Muscle layer of duodenum (tissue), 2 donors: ENCODE measurements around the gene OTUD5.

Experiments used
- H3K27ac ChIP-seq: one replicate; pipeline ENCODE4 v1.7.0; 2013; ENCODE audit warnings: mild to moderate bottlenecking, low read length
- H3K27me3 ChIP-seq: one replicate; pipeline ENCODE4 v1.7.0; 2013; ENCODE audit warnings: low read depth, mild to moderate bottlenecking, control low read depth, low read length
- H3K36me3 ChIP-seq, 2 donors: one replicate each; pipeline ENCODE4 v1.7.0; 2013; ENCODE audit warnings: low read length in 2 of 2, control low read depth in 1 of 2, mild to moderate bottlenecking in 1 of 2; ENCODE audit not compliant: insufficient read depth in 2 of 2, control insufficient read depth in 1 of 2
- H3K4me1 ChIP-seq, 2 donors: one replicate each; pipeline ENCODE4 v1.7.0; 2013; ENCODE audit warnings: low read length in 2 of 2, mild to moderate bottlenecking in 2 of 2, control low read depth in 1 of 2, moderate library complexity in 1 of 2; ENCODE audit not compliant: insufficient read depth in 2 of 2, control insufficient read depth in 1 of 2
- H3K4me3 ChIP-seq, 2 donors: one replicate each; pipeline ENCODE4 v1.7.0; 2013; ENCODE audit warnings: low read length in 2 of 2, low read depth in 1 of 2, mild to moderate bottlenecking in 1 of 2
- H3K9me3 ChIP-seq, 2 donors: one replicate each; pipeline ENCODE4 v1.7.0; 2013; ENCODE audit warnings: low read length in 2 of 2, control low read depth in 1 of 2, mild to moderate bottlenecking in 1 of 2; ENCODE audit not compliant: control insufficient read depth in 1 of 2
- donor health status: healthy.

OTUD5 gene

DNA sequence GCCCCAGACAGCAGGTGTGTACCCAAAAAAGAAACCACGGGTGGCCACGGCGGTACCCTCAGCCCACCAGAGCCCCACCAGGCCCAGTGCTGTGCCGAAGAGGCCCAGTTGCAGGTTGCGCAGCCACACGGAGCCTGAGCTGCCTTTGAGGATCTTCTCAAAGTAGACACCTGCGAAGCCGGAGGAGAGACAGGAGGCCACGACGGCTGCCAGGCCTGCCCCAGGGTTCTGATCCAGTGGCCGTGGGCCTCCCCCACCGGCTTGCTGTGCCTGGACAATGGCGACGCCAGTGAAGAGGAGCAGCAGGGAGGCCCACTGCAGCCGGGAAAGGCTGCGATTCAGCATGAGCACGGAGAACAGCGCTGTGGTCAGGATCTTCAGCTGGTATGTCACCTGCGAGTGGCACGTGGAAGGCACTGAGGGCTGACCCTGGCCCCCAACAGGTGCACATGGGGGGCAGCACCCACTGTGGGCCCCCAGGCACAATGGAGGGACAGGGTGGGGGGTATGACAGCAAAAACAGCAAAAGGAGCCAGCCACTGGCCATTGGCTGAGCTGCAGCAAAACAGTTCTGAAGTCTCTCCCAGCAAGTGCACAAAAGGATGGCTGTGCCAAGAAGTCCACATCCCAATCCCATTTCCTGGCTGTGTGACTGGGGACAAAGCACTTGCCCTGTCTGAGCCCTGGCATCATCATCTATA lies 52.2 kb downstream of the OTUD5 start:
- H3K36me3 ChIP-seq, result peaks cover 10 to 44% of the 10 kb centered on the region in 2 donors
- peaks cover 0 to 3% of the 10 kb centered on the region in 2 donors for H3K4me1 ChIP-seq
- no peaks in the 10 kb centered on the region for H3K27me3 ChIP-seq
- no peak overlapping the region for H3K4me3 ChIP-seq
- H3K9me3 ChIP-seq, result no peaks in the 10 kb centered on the region
- no peak overlapping the region for H3K27ac ChIP-seq

DNA sequence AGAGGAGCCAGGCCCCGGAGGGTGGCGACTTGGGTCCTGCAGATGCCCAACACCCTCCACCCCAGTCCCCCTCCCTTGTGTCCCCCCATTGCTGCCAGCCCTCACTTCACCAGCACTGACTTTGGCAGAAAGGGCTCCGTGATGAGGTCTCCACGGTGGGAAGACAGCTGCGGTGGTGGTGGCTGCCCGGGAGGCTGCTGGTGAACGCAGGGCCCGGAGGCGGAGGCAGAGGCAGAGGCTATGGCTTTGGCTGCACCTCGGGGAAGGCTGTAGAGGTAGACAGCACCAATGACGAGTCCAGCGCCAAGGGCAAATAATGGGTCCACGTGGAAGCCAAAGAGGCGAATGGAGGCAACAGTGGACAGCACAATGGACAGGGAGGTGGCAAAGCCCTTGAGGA lies 52.8 kb downstream of the OTUD5 start:
- Histone ChIP-seq H3K9me3 (no peaks in the 10 kb centered on the region), H3K4me3 (no peak overlapping the region), H3K36me3 (peaks cover 10 to 44% of the 10 kb centered on the region in 2 donors), H3K4me1 (no peaks in the 10 kb centered on the region), H3K27ac (no peak overlapping the region), H3K27me3 (no peaks in the 10 kb centered on the region)

DNA sequence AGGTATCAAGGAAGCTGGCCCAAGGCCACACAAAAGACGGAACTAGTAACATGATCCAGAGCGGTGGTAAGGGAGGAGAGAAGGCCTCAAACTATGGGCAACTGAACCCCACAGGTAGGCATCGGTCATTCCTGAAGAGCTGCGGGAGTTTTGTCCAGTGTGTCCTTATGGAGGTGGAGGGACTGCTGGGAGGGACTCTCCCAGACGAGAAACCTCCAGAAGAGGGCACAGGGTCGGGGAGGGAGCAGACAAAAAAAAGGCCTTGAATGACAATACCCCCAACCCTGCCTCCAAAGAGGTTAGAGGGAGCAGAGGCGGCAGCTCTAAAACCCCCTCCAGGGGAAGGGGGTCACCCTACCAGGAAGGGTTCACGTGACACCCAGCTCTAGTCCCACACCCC lies 53.2 kb downstream of the OTUD5 start:
- Histone ChIP-seq H3K27me3 (no peaks in the 10 kb centered on the region), H3K9me3 (no peaks in the 10 kb centered on the region), H3K27ac (no peak overlapping the region), H3K4me3 (no peak overlapping the region), H3K36me3 (peaks cover 10 to 44% of the 10 kb centered on the region in 2 donors), H3K4me1 (no peaks in the 10 kb centered on the region)

DNA sequence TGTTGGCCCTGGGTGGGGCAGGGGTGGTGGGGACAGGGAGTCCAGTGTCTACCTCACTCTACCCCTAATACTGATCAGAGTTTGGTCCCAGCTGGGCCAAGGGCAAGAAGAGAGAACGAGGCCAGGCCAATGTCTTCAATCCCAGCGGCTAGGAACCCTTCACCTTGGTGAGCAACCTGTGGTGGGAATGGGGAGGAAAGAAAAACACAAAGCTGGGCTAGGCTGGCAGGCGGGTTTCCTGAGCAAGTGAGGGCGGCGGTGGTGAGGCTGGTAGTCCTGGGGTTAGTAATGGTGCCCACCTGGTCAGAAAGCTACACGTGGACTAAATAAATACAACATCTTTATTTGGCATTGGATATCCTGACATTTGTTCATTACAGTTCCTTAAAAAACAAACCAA lies 54.1 kb downstream of the OTUD5 start:
- no peak overlapping the region for H3K4me3 ChIP-seq

DNA sequence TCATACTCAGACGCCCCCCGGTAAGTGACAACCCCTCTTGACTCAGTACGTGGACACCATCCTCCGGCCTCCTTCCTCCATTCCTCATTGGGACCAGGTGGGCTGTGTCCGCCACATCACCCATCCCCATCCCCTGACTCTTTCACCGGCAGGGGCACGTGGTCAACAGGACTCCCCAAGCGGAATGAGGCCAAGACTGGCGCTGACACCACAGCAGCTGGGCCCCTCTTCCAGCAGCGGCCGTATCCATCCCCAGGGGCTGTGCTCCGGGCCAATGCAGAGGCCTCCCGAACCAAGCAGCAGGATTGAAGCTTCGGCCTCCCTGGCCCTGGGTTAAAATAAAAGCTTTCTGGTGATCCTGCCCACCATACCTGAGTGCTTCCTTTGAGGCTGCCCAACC lies 54.6 kb downstream of the OTUD5 start:
- no peaks in the 10 kb centered on the region for H3K4me1 ChIP-seq
- H3K36me3 ChIP-seq, result peaks cover 10 to 44% of the 10 kb centered on the region in 2 donors

More for the DNA sequence above, 54.1 kb downstream of the OTUD5 start:
- Histone ChIP-seq H3K36me3 (peaks cover 10 to 44% of the 10 kb centered on the region in 2 donors), H3K9me3 (no peaks in the 10 kb centered on the region), H3K27ac (no peak overlapping the region), H3K4me1 (no peaks in the 10 kb centered on the region), H3K27me3 (no peaks in the 10 kb centered on the region)

DNA sequence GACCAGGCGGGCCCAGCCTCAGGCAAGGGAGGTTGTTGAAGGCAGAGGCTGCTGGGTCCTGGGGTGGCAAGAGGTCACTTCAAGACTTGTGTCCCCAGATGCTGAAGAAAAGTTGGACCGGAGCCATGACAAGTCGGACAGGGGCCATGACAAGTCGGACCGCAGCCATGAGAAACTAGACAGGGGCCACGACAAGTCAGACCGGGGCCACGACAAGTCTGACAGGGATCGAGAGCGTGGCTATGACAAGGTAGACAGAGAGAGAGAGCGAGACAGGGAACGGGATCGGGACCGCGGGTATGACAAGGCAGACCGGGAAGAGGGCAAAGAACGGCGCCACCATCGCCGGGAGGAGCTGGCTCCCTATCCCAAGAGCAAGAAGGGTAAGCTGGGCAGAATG lies 55.3 kb downstream of the OTUD5 start:
- Histone ChIP-seq H3K27me3 (no peaks in the 10 kb centered on the region), H3K9me3 (no peaks in the 10 kb centered on the region), H3K36me3 (peaks cover 10 to 44% of the 10 kb centered on the region in 2 donors), H3K4me3 (no peak overlapping the region), H3K4me1 (no peaks in the 10 kb centered on the region), H3K27ac (no peak overlapping the region)

More for the DNA sequence above, 54.6 kb downstream of the OTUD5 start:
- H3K9me3 ChIP-seq, result no peaks in the 10 kb centered on the region
- H3K27ac ChIP-seq, result no peak overlapping the region
- H3K27me3 ChIP-seq, result no peaks in the 10 kb centered on the region
- no peak overlapping the region for H3K4me3 ChIP-seq

DNA sequence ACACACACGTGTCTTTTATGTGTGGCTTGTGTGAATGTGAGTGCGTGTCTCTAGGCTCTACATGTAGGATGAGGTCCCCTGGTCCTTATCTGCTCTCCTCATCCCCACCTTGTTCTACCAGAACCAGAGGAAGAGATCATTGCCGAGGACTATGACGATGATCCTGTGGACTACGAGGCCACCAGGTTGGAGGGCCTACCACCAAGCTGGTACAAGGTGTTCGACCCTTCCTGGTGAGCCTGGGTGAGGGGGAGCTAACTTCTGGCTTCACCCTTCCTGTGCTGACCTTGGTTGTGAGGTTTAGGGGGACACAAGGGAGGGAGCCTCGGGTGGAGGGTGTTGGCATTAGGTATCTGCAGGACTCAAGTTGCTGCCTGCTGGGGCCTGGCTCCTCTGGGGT lies 56.3 kb downstream of the OTUD5 start:
- H3K9me3 ChIP-seq, result no peaks in the 10 kb centered on the region
- H3K36me3 ChIP-seq, result peaks cover 5 to 38% of the 10 kb centered on the region in 2 donors
- no peak overlapping the region for H3K4me3 ChIP-seq
- H3K27me3 ChIP-seq, result no peaks in the 10 kb centered on the region
- H3K27ac ChIP-seq, result no peak overlapping the region
- H3K4me1 ChIP-seq, result peaks cover 0 to 8% of the 10 kb centered on the region in 2 donors

DNA sequence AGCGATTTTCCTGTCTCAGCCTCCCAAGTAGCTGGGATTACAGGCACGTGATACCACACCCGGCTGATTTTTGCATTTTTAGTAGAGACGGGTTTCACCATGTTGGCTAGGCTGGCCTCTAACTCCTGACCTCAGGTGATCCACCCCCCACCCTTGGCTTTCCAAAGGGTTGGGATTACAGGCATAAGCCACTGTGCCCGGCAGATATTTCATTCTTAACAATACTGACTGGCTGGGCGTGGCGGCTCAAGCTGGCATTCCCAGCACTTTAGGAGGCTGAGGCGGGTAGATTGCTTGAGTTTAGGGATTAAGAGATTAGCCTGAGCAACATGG lies 58.4 kb downstream of the OTUD5 start:
- Histone ChIP-seq H3K4me1 (peaks cover 0 to 8% of the 10 kb centered on the region in 2 donors), H3K4me3 (no peak overlapping the region), H3K27me3 (no peaks in the 10 kb centered on the region), H3K27ac (no peak overlapping the region), H3K9me3 (no peaks in the 10 kb centered on the region), H3K36me3 (peaks cover 0 to 26% of the 10 kb centered on the region in 2 donors)

DNA sequence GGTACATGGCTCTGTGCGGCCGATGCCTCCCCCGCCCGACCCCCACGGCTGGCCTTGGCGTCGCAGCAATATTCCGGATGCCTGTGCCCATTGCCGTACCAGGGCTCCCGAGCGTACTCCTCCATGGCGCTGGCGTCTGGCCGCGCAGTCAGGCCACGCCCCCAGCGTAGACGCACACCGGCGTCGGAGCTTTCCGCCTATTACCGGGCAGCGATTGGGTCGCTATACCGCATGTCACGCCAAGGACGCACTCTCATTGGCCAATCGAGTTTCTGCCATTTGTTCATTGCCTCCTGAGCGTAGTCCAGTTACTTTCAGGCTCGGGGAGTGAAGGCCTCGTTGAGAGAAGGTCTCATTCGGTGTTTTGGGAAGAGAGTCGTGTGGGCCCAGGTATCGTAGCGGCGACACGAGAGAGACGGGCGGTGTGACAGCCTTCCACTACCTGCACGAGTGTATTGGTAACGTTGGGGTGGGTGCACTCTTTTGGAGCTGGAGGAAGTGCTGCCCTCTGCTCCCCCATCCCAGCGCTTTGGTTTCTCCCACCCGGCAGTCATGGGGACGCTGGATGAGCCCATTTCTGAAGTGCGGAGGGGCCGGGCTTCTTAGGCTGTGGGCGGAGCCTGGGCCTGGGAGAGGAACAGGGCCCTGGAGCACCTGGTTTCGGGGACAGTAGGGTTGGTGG lies 59.6 kb downstream of the OTUD5 start, which contains the start of the genes PQBP1 and TIMM17B:
Gene PQBP1, plus strand, starts transcription at position 306 of the 682 bp plus-strand sequence. CDS start 580 bp downstream, outside the sequence.
Gene TIMM17B, minus strand, starts transcription at position 144 of the 682 bp plus-strand sequence. Its CDS starts 19 bp downstream, at position 125.
- Histone ChIP-seq H3K27me3 (no peaks in the 10 kb centered on the region), H3K36me3 (peaks cover 0 to 30% of the 10 kb centered on the region in 2 donors), H3K4me3 (peak within 1 kb of the TSS; percentile 70 to 80), H3K9me3 (no peaks in the 10 kb centered on the region), H3K27ac (peak within 1 kb of the TSS; percentile 91), H3K4me1 (peaks cover 0 to 8% of the 10 kb centered on the region in 2 donors)

DNA sequence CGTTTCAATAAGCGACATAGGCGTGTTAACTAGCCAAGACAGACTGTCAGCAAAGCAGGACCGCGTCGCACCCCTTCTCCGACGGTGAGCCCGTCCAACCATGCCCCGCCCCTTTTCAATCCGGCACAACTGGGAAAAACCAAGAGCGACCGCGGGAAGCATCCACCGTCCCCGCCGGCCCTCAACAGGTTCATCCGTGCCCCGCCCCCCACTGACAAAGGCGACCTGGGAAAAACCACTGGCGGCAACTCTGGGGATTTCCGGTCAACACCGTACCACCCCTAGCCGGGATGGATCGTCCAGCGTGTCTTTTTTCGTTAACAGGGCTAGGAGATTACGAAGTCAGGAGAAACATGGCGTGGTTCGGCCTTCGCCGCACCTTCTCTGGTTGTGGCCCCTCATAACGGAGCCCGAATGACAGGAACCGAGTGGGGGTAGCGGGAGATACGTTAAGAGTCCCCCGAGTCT lies 60.2 kb downstream of the OTUD5 start:
- Histone ChIP-seq H3K9me3 (no peaks in the 10 kb centered on the region), H3K27ac (peak overlapping the region; percentile 91), H3K4me1 (peaks cover 0 to 8% of the 10 kb centered on the region in 2 donors), H3K36me3 (peaks cover 0 to 25% of the 10 kb centered on the region in 2 donors), H3K4me3 (peak overlapping the region; percentile 70 to 80), H3K27me3 (no peaks in the 10 kb centered on the region)

DNA sequence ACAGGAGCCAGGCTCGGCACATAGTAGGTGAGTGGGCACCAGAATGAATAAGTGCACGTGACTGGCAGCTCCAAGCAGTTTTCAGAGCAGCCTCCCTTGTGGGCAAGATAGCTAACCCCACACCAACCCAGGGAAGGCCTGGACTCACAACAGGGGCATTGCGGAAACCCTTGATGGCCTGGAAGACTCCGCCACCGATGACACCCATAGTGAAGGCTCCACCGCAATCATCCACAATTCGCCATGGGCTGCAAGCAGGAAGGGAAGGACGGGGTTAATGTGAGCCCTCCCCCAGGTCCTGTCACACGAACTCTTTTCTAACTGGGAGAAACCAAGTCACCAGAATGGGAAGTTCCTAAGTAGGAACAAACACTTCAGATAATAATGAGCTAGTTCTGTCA lies 60.8 kb downstream of the OTUD5 start:
- H3K27ac ChIP-seq, result peak overlapping the region; percentile 91
- peaks cover 0 to 11% of the 10 kb centered on the region in 2 donors for H3K4me1 ChIP-seq
- no peaks in the 10 kb centered on the region for H3K9me3 ChIP-seq
- peaks cover 0 to 19% of the 10 kb centered on the region in 2 donors for H3K36me3 ChIP-seq
- peak overlapping the region; percentile 70 to 80 for H3K4me3 ChIP-seq
- H3K27me3 ChIP-seq, result no peaks in the 10 kb centered on the region
